Dedifferentiated amniotic fluid mesenchymal stem cell (primary cell): ENCODE measurements around the gene BTN3A1.
"Not testable (repeated sequence)": the region's sequence is repeated elsewhere in the genome, so short reads cannot be mapped to it uniquely, and the experiment has no call there.

Source experiments
- DNase-seq: peaks from one replicate; pipeline ENCODE4 v3.0.0-alpha.2; 2016; ENCODE audit errors: extremely low spot score

The BTN3A1 gene

GRCh38 chr6:26440977-26441358, 38.9 kb downstream of the BTN3A1 start:
- no peak for DNase-seq

GRCh38 chr6:26441977-26442376, 39.9 kb downstream of the BTN3A1 start:
- DNase-seq: no peak

- DNase-seq: no peak
These were observed 44.0 kb downstream of the BTN3A1 start for GRCh38 chr6:26445934-26446667.

- no peak for DNase-seq
These were observed 45.2 kb downstream of the BTN3A1 start for GRCh38 chr6:26447257-26447656.

GRCh38 chr6:26450240-26450639, 48.2 kb downstream of the BTN3A1 start:
- DNase-seq: no peak

- no peak for DNase-seq
These were observed 50.7 kb downstream of the BTN3A1 start for GRCh38 chr6:26452631-26453235.

- no peak for DNase-seq
These were observed 52.6 kb downstream of the BTN3A1 start for GRCh38 chr6:26454631-26455030.

- DNase-seq: no peak
These were observed 53.4 kb downstream of the BTN3A1 start for GRCh38 chr6:26455357-26455970.

GRCh38 chr6:26457264-26457805, 55.3 kb downstream of the BTN3A1 start:
- DNase-seq: no peak

- DNase-seq: peak; percentile 99
These were observed 56.0 kb downstream of the BTN3A1 start, which contains the start of gene BTN2A1 for GRCh38 chr6:26457806-26458688. Gene BTN2A1, plus strand, starts transcription at chr6:26457955. Its CDS starts 682 bp downstream, at chr6:26458637.

- DNase-seq: no peak
These were observed 57.1 kb downstream of the BTN3A1 start for GRCh38 chr6:26459023-26459810.

- DNase-seq: not testable (repeated sequence)
These were observed 59.3 kb downstream of the BTN3A1 start for GRCh38 chr6:26461353-26461752.

GRCh38 chr6:26464014-26464413, 61.9 kb downstream of the BTN3A1 start:
- DNase-seq: no peak

GRCh38 chr6:26464416-26465131, 62.5 kb downstream of the BTN3A1 start:
- DNase-seq: no peak
